NCI-H146 (cell line): ENCODE results near the gene LILRB2.
A peak's percentile ranks its signal among the peaks of the same experiment; 100 is the strongest.
"Not testable (repeated sequence)": the region's sequence is repeated elsewhere in the genome, so short reads cannot be mapped to it uniquely, and the experiment has no call there.

ENCODE experiments used
- DNase-seq: peaks from one replicate; lab custom pipeline; 2025; lab: John Stamatoyannopoulos, UW

LILRB2 gene

DNA sequence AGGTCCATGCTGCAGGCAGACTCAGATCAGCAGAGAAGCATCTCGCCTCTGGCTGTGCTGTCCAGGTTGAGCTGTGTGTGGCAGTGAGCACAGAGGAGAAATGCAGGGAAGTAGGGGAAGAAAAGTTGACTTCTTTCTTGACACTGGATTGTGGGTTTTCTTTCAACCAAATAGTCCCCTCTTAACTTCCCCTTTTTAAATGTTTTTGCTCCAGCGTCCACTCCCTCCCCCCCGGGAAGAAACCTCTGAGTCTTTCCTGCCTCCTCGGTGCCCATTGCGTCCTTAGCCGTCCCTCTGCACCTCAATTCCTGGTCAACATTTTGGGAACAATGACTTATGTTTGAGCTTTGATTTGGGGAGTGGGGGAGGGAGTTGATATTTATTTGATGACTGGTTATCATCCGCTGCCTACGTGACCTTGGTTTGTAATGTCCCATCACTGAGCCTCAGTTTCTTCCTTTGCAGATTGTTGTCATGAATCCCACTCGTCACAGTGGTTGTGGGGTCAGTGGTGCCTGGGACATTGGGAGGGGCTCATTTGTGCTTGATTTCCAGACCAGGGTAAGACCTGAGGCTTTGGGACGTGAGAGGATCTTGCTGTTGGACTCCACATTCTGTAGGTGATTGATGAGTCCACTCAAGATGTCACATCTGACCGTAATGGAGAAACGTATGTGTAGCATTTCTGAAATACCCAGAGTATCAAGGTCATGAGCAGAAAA is at the start of gene LILRB2:
LILRB2 (minus strand) TSS at position 104 of the 722 bp plus-strand sequence. CDS start 614 bp downstream, outside the sequence.
- DNase-seq, result no peak

DNA sequence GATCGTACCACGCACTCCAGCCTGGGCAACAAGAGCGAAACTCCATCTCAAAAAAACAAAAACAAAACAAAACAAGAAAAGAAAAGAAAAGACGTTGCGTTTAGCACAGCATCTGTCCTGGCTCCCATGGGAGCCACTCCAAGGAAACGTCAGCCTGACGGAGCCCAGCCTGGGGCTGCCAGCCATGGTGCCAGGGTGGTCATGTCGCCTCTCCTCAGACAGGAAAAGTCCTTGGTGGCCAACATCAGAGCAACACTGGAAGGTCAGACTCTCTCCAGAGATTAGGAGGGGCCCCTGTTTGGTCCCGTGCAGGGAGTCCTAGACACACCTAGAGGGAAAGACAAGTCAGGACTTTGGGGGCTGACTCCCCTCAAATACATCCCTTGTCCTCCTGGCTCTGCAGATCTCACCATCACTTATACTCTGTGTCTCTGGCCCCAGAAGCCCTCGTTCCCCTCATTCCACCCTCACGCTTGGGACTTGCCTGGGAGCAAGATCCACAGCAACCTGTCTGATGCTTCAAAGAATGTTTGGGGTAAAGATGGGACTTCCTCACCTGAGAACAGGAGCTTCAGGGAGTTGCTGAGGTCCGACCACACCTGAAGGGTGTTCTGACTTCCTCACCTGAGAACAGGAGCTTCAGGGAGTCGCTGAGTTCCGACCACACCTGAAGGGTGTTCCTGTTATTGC is 48.7 kb upstream of the LILRB2 start:
- no peak for DNase-seq

DNA sequence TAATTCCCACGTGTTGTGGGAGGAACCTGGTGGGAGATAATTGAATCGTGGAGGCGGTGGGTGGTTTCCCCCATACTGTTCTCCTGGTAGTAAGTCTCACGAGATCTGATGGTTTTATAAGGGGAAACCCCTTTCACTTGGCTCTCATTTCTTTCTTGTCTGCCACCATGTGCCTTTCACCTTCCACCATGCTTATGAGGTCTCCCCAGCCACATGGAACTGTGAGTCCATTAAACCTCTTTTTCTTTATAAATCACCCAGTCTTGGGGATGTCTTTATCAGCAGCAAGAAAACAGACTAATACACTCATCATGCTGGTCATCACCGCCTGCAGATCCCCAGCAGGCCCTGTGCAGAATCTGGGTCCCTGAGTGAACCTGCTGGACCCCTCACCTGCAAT is 47.9 kb upstream of the LILRB2 start:
- not testable (repeated sequence) for DNase-seq

DNA sequence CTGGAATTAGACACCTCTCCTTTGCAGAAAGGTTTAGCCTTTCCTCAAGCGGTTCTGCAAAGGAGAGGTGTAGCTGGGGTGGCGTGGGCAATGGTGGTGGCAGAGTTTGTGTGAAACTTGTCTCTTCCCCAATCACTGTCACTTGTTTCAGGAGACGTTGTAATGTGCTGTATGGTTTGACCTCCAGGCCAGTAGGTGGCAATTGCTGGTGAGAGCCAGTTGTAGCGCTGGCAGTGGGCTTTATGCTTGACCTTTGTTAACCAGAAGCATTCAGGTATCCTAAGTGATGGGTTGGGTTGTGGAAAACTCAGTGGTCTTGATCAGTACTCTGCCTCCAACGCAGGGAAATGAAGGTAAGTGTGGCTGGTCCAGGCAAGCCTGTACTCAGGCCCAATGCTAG is 44.7 kb upstream of the LILRB2 start:
- no peak for DNase-seq

DNA sequence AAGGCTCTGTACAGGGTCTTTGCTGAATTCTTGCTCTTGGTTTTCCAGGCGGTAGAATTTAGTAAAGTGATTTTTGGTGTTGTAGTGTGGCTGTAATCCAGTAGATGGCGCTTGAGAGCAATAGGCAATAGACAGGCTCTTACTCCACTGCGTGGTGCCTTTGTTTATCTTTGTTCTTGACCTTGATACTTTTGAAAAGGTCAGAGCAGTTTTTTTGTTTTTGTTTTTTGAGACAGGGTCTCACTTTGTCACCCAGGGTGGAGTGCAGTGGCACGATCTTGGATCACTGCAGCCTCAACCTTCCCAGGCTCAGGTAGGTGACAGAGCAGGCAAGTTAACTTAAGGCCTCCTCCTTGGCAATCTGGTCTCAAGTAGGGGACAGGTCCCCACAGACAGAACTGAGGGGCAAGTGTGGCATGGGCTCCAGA is 44.3 kb upstream of the LILRB2 start:
- DNase-seq, result peak; percentile 15

DNA sequence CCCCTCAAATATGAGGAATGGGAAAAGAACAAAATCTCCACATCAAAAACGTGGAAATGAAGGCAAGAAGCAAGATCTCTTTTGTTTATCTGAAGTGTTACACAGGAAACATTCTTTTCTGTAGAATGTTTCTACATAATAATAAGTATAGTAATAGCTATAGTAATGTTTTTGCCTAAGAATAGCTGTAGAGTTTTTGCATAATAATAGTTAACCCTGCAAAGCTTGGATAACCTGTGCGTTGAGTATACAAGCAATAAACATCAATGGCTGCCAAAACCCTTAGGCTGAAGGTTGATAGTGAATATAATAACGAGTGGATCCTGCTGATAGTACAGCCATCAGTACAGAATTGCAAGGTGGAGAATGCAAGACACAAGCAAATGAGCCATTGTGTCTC is 43.2 kb upstream of the LILRB2 start:
- no peak for DNase-seq

DNA sequence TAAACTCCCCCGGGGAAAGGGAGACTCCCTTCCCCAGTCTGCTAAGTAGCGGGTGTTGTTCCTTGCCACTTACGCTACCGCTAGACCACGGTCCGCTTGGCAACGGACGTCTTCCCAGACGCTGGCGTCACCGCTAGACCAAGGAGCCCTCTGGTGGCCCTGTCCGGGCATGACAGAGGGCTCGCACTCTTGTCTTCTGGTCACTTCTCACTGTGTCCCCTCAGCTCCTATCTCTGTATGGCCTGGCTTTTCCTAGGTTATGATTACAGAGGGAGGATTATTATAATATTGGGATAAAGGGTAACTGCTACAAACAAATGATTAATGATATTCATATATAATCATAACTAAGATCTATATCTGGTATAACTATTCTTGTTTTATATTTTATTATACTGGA is 42.0 kb upstream of the LILRB2 start:
- DNase-seq, result not testable (repeated sequence)

DNA sequence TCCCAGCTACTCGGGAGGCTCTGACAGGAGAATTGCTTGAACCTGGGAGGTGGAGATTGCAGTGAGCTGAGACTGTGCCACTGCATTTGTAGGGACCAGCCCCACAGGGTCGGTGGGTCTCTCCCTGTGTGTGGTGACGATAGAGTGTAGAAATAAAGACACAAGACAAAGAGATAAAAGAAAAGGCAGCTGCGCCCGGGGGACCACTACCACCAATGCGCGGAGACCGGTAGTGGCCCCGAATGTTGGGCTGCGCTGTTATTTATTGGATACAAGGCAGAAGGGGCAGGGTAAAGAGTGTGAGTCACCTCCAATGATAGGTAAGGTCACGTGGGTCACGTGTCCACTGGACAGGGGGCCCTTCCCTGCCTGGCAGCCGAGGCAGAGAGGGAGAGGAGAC is 41.4 kb upstream of the LILRB2 start:
- DNase-seq, result not testable (repeated sequence)

DNA sequence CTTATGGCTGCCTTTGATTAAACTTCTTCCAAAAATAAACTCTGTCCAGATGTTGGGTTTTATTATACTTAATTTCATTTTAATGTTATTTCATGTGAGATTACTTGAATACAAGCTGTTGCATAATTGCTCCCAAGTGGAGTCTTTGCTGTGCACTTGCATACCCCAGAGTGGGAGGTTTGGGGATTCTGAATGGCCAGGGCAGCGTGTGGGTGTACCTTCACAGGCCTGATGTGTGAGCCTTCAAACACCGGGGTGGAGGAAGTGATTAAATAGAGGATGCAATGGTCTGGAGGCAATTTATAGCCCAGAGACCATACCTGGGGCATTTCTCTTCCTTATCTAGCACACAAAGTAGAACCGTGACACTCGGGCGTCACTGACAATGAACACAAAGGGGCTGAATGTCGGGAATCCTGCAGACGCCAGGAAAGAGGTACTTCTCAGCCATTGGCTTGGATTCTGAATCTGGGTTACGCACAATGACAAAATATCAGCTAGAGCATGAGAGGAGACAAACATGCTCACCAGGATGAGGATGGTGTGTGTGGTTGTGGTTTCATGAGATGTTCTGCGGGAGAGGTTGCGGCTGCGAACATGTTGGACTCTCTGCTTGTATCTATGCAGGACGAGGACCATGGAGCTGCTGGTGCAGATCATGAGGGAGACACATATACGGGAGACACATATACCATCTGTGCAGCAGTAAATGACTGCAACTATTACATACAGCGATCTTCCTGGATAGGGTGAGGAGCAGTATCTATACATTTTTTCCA is 39.2 kb upstream of the LILRB2 start:
- DNase-seq, result no peak

DNA sequence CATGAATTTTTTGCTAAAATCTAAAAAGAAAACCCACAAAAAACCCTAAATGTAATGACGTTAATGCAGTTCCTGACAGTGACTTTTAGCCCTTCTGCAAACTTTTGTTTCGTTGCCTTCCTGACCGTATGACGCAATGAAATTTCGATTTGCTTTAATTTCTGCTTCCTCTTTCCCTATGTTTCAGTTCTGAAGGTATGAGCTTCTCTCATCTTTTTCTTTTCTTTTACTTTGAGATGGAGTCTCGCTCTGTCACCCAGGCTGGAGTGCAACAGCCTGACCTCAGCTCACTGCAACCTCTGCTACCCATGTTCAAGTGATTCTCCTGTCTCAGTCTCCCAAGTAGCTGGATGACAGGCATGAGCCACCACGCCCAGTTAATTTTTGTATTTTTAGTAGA is 38.1 kb upstream of the LILRB2 start:
- DNase-seq, result no peak

DNA sequence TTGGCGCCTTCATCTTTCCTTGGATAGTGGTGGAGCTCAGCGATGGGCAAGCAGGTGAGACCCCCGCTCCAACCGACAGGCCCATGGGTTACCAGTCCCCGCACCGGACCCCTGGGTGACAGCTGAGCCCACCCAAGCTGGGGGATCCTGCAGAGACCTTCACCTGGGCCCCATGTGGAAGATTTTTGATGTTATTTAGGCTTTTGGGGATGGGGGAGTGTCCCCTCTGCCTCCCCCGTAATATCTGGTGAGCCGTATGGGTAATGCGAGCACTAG is 37.0 kb upstream of the LILRB2 start:
- no peak for DNase-seq

DNA sequence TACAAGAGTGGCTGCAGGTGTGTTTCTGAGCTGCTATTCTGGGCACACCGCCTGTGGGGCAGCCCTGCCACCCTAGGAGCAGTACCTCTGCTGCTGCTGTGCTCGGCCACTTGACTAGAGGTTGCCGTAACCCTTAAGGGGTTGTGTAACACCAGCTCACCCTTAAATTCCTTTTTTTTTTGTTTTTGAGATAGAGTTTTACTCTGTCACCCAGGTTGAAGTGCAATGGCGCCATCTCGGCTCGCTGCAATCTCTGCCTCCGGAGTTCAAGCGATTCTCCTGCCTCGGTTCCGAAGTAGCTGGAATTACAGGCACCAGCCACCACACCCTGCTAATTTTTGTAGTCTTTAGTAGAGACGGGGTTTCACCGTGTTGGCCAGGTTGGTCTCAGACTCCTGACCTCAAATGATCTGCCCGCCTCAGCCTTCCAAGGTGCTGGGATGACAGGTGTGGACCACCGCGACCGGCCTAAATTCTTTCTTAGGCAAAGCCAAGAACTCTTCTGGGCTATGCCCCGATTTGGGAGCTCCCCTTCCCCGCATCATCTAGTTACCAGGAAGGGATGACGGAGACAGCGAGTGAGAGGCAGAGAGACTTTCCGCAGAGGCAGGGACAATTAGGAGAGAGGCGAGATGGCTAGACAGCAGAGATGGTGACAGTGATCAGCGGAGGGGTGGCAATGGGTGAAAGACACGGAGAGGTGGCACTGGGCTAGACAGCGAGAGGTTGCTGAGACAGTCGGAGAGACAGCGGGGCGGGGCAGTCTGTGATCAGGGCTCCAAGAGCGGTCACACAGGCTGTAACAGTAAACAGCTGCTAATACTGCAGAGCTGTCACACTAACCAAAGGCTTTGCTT is 36.4 kb upstream of the LILRB2 start:
- no peak for DNase-seq

DNA sequence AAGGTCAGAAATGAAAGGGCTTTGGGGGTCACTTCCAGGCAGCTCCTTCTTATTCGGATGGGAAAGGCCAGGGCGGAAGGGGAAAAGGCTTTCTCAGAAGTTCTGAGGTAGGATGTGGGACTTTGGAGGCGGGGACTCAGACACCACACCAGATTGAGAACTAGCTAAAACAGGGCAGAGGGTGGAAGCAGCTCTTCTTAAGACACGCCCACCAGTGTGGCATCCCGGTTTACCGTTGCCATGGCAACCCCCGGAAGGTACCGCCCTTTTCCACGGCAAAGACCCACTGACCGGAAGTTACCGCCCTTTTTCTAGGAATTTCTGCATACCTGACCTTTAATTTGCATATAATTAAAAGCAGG is 35.8 kb upstream of the LILRB2 start:
- DNase-seq, result no peak

DNA sequence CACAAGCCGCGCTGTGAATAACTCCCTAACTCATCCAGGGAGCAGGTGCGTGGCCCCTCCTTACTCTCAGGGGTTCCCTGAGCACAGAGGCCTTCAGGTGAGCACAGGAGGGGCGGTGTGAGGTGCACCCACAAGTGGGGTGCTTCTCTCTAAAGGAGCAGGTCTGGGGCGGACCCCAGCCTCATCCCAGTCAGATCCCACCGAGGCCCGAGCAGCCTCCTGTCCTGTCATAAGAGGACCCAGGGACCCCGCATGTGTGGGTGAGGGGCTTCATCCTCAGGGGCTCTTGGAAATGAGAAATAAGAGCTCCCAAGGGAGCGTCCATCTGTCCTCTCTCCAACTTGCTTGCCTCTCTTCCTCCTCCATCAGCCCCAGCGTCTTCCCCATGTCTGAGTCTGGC is 35.0 kb upstream of the LILRB2 start:
- DNase-seq, result no peak

DNA sequence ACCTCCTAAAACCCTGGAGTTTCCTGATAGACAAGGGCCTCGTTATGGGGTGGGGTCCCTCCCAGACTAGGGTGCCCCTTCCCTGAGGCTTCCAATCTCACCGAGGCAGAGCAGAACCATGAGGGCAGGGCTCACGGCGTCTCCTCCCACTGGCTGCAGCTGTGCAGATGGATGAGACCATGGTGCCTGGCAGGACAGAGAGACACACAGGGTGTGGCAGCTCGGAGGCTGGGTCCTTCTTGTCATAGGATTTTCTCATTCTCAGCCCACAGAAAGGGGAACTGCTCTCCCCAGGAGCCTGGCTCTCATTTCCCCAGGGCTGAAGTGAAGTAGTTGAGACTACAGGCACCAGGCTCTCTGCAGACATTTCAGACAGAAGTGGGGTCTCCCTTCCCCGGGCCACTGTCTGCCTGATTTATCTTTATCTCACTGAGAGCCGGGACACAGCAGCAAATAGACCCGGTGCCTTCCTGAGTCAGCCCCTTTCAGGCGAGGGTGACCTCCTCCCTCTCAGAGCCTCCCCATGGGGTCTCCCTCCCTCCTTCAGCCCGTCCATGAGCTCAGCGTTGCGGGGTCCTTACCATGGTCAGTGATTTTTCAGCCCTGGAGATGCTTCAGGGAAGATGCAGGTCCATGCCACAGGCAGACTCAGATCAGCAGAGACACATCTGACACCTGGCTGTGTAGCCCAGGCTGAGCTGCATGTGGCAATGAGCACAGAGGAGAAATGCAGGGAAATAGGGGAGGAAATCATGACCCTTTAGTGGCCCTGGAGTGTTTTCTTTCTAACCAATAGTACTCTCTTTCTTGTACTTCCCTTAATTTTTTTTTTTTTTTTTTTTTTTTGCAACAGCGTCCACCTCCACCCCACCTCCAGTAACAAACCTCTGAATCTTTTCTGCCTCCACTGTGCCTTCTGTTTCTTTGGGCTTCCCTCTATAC is 31.8 kb upstream of the LILRB2 start, which contains the start of gene LILRA5:
LILRA5 (minus strand) TSS at position 731 of the 942 bp plus-strand sequence; CDS start at position 584, 147 bp downstream.
- no peak for DNase-seq

DNA sequence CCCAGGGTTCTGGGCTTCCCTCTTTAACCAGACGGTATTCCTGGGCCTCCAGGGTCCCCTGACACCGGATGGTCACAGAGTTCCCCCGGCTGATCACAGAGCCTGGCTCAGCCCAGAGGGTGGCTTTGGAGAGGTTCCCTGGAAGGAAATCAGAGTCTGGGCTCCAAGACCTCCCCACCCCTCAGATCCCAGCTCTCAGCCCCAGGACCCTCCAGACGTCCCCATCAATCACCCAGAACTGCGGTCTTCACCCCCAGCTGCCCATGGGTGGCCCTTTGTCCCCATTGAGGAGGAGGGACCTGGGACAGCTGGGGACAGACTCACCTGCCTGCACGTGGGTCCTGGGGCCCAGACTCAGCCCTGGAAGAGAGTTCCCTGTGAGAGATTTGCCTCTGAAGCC is 31.1 kb upstream of the LILRB2 start:
- no peak for DNase-seq

DNA sequence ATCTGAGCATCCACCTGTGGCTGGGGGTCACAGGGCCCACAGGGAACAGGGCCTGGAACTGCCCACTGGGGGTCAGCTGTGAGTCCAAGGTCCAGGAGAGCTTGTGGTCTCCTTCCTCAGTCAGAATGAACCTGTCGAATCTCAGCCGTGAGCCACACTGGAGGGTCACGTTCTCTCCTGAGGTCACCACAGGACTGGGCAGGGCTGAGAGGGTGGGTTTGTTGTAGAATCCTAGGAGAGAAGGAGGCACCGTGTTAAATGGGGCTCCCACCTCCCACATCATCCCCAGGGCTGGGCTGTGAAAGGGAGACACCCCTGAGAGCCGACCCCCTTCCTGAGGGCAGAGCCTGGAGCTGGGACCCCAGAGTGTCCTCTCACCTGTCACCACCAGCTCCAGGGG is 30.6 kb upstream of the LILRB2 start:
- DNase-seq, result no peak

DNA sequence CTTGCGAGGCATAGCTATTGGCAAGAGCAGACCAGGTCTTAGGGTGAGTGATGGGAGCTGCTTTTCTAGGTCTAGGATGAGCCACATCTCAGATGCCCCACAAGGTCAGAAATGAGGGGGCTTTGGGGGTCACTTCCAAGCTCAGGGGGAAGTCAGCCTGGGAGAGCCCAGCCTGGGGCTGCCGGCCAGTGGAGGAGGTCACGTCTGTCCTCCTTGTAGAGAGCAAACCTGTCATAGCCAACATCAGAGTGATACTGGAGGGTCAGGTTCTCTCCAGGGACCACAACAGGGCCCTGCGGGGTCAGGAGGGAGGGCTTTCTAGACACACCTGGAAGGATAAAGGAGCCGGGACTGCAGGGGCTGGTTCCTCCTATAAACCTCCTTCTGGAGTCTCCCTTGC is 29.6 kb upstream of the LILRB2 start:
- no peak for DNase-seq

DNA sequence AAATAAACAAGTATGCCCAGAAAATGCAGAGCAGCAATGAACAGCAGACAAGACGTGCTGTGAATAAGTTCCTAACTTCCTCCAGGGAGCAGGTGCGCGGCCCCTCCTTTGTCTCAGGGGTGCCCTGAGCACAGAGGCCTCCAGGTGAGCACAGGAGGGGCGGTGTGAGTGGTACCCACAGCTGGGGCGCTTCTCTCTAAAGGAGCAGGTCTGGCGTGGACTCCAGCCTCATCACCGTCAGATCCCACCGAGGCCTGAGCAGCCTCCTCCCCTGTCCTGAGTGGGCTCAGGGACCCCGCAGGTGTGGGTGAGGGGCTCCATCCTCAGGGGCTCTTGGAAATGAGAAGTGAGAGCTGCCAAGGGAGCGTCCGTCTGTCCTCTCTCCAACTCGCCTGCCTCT is 28.9 kb upstream of the LILRB2 start:
- no peak for DNase-seq

DNA sequence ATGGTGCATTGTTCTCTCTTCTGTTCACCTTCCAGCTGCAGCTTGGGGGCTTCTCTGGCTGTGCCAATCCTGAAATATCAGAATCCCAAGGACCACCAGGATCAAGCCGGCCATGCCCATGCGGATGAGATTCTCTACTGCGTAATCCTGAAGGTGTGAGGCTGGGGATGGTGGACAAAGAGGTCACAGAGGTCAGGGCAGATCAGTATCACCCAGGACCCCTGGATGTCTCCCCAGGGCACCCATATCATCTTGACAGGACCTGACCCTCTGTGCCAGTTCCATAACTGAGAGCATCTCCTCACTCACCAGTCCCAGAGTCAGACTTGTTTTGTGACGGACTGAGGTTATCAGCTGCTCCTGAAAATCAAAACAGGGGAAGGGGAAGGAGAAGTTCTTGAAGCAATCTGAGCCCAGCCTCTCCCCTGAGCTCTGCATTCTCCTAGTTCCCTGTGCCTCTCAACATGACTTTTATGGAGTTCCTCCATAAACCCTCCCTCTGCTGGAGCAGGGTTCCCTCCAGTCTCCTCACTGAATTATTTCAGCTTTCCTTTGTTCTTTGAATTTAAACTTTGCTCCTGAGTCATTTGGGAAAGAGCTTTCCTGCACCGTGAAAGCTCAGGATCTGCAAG is 26.6 kb upstream of the LILRB2 start:
- no peak for DNase-seq

DNA sequence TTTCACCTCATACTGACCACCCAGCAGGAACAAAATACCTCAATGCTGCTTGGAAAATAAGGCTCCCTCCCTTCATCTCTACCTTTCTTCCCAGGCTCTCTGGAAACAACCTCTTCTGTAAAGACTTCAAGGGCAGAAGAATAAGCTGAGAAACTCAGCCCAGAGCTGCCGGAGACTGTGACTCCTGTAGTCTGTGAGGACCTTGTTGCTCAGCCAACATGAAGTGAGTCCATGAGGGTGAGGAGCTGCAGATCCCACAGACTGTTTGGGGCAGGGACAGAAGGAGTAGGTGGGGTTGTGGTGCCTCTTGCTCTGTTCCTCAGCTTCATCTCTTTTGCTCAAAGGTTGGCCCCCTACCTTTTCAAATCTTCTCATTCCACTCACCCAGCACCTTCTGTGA is 24.2 kb upstream of the LILRB2 start:
- no peak for DNase-seq
